Measurements from ENCODE around the gene HDAC9. TPM values are rescaled to one million over a fixed set of nuclear protein-coding genes. Genes with fewer than 3 reads are reported as not detected.

HDAC9 gene
- total RNA-seq, 2 donors from 2014 or later: 1.5 to 4.0 TPM

DNA sequence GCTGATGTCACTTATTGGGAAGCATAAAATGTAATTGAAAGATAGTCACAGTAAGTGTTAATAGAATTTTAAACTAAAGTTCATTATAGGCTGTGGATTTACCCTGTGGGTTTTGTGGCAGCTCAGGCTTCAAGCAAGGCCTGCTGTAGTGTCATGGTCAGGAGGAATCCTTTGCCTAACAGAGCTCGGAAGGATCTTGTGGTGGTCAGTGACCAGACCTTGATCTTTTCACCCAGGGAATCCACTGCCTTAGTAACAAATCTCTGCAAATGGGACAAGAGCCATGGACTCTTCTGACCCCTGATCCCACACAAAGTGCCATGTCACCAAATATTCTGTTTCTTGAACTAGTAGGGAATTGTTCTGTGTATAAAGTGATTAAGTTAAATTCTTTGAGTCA is 20.6 kb upstream of the HDAC9 start:
- Histone ChIP-seq H3K27me3 (ENCODE audit: control insufficient read depth, insufficient read depth, low read length, poor library complexity, severe bottlenecking) (no peaks in the 10 kb centered on the region), H3K4me1 (ENCODE audit: control insufficient read depth, insufficient read depth, low read length) (no peaks in the 10 kb centered on the region), H3K9me3 (ENCODE audit: control insufficient read depth, low read length) (no peaks in the 10 kb centered on the region), H3K36me3 (ENCODE audit: control insufficient read depth, insufficient read depth, low read length) (no peaks in the 10 kb centered on the region), H3K4me3 (ENCODE audit: low read length) (no peak overlapping the region), H3K27ac (ENCODE audit: low read depth, low read length) (no peak overlapping the region), H3K9ac (ENCODE audit: extremely low read depth, low read length, poor library complexity, severe bottlenecking) (no peak overlapping the region)
- H3K27ac Mint-ChIP-seq: no peak overlapping the region
- H3K9me3 Mint-ChIP-seq: no peaks in the 10 kb centered on the region
- DNase-seq: no peak
- TF ChIP-seq, protein P1, sequence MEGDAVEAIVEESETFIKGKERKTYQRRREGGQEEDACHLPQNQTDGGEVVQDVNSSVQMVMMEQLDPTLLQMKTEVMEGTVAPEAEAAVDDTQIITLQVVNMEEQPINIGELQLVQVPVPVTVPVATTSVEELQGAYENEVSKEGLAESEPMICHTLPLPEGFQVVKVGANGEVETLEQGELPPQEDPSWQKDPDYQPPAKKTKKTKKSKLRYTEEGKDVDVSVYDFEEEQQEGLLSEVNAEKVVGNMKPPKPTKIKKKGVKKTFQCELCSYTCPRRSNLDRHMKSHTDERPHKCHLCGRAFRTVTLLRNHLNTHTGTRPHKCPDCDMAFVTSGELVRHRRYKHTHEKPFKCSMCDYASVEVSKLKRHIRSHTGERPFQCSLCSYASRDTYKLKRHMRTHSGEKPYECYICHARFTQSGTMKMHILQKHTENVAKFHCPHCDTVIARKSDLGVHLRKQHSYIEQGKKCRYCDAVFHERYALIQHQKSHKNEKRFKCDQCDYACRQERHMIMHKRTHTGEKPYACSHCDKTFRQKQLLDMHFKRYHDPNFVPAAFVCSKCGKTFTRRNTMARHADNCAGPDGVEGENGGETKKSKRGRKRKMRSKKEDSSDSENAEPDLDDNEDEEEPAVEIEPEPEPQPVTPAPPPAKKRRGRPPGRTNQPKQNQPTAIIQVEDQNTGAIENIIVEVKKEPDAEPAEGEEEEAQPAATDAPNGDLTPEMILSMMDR (conservative IDR thresholded peaks at IDR 0.05): no peak
- H3K4me1 Mint-ChIP-seq: peaks cover 6% of the 10 kb centered on the region
- H3K4me3 Mint-ChIP-seq: no peak overlapping the region
- WGBS, 2 experiments (ENCODE audit: insufficient coverage in 1 of 2, insufficient read length in 1 of 2): 89 to 100% methylated on average over 1 of the region's 1 CpG
- no peaks in the 10 kb centered on the region for H3K27me3 Mint-ChIP-seq (ENCODE audit: insufficient read depth)
- H3K36me3 Mint-ChIP-seq (ENCODE audit: low read depth): no peaks in the 10 kb centered on the region

DNA sequence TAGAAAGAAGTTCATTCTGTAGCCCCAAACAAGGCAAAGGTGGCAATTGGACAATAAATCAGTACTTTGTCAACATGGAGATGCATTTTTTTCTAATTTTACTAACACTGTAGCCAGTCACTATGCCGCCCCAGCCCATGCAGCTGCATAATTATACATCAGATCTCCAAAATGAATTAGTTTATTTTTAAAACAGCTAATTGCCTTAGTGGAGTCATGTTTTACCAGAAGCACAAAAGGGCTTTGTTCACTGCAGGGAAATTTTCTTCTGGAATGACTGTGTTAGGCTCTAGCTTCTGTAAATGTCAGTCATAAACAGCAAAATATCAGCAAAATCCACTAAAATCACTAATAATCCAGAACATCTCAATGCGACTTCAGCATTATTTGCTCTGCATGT is 20.1 kb upstream of the HDAC9 start:
- TF ChIP-seq, protein P1 (conservative IDR thresholded peaks at IDR 0.05): no peak

DNA sequence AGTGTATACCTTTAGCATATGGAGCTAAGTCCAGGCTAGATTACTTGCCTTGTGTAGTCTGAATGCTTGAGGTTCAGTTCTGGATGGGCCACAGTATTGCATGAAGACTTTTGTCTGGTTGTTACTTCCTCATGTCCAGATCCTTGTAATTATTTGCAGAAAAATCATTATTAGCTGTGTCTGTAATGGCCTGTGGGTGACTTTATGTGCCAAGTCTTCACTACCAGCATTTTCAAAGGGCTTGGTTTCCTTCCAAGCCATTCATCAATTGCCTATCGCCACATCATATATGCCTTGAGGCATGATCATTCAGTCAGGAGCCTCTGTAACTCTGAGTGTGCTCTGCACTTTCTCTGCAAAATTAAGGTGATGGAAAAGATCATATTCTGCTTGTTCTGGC is 13.8 kb upstream of the HDAC9 start:
- no peaks in the 10 kb centered on the region for H3K4me1 ChIP-seq (ENCODE audit: control insufficient read depth, insufficient read depth, low read length)
- no peaks in the 10 kb centered on the region for H3K27me3 ChIP-seq (ENCODE audit: control insufficient read depth, insufficient read depth, low read length, poor library complexity, severe bottlenecking)
- DNase-seq: no peak
- no peaks in the 10 kb centered on the region for H3K9me3 ChIP-seq (ENCODE audit: control insufficient read depth, low read length)
- no peak overlapping the region for H3K27ac ChIP-seq (ENCODE audit: low read depth, low read length)
- Mint-ChIP-seq H3K4me1 (peaks cover 2% of the 10 kb centered on the region), H3K27me3 (ENCODE audit: insufficient read depth) (no peaks in the 10 kb centered on the region), H3K27ac (no peak overlapping the region), H3K9me3 (no peaks in the 10 kb centered on the region), H3K36me3 (ENCODE audit: low read depth) (no peaks in the 10 kb centered on the region), H3K4me3 (no peak overlapping the region)
- H3K4me3 ChIP-seq (ENCODE audit: low read length): no peak overlapping the region
- 95 to 100% methylated on average over 1 of the region's 1 CpG for WGBS, 2 experiments (ENCODE audit: insufficient coverage in 1 of 2, insufficient read length in 1 of 2)
- TF ChIP-seq, protein P1 (conservative IDR thresholded peaks at IDR 0.05): no peak
- H3K36me3 ChIP-seq (ENCODE audit: control insufficient read depth, insufficient read depth, low read length): no peaks in the 10 kb centered on the region
- H3K9ac ChIP-seq (ENCODE audit: extremely low read depth, low read length, poor library complexity, severe bottlenecking): no peak overlapping the region

More for the DNA sequence above, 20.1 kb upstream of the HDAC9 start:
- no peak for DNase-seq
- Mint-ChIP-seq H3K27ac (no peak overlapping the region), H3K4me3 (no peak overlapping the region), H3K4me1 (peaks cover 6% of the 10 kb centered on the region), H3K36me3 (ENCODE audit: low read depth) (no peaks in the 10 kb centered on the region), H3K27me3 (ENCODE audit: insufficient read depth) (no peaks in the 10 kb centered on the region), H3K9me3 (no peaks in the 10 kb centered on the region)
- H3K4me1 ChIP-seq (ENCODE audit: control insufficient read depth, insufficient read depth, low read length): no peaks in the 10 kb centered on the region
- no peaks in the 10 kb centered on the region for H3K9me3 ChIP-seq (ENCODE audit: control insufficient read depth, low read length)
- no peak overlapping the region for H3K4me3 ChIP-seq (ENCODE audit: low read length)
- no peak overlapping the region for H3K9ac ChIP-seq (ENCODE audit: extremely low read depth, low read length, poor library complexity, severe bottlenecking)
- WGBS, 2 experiments (ENCODE audit: insufficient coverage in 1 of 2, insufficient read length in 1 of 2): 93 to 100% methylated on average over 1 to 2 of the region's 2 CpGs
- H3K27ac ChIP-seq (ENCODE audit: low read depth, low read length): no peak overlapping the region
- H3K36me3 ChIP-seq (ENCODE audit: control insufficient read depth, insufficient read depth, low read length): no peaks in the 10 kb centered on the region
- no peaks in the 10 kb centered on the region for H3K27me3 ChIP-seq (ENCODE audit: control insufficient read depth, insufficient read depth, low read length, poor library complexity, severe bottlenecking)
